H1 (cell line): Measurements from ENCODE around the gene ADAMTS1. TPM values are rescaled to one million over a fixed set of nuclear protein-coding genes. Genes with fewer than 3 reads are reported as not detected.

Experiments used
- CTCF ChIA-PET: fragments of 300-600 bp; sonication (Branson Sonifier 250); formaldehyde crosslinking; loops from one replicate; lab custom pipeline; 2021; ENCODE audit not compliant: partially characterized antibody; lab: Charles Lee
- POLR2A ChIA-PET: fragments of 300-600 bp; sonication (Branson Sonifier 250); formaldehyde crosslinking; loops from one replicate; lab custom pipeline; 2021; ENCODE audit warnings: inconsistent platforms; ENCODE audit not compliant: partially characterized antibody; lab: Charles Lee
- DNase-seq, 2 experiments: peaks; one replicate each; pipeline versions ENCODE4 v3.0.0 to v3.0.0-alpha.2; 2010 to 2022; ENCODE audit warnings: low spot score in 2 of 2, low read depth in 1 of 2, mixed read lengths in 1 of 2
- FAIRE-seq: peaks from 2 replicates; lab custom pipeline; 2011; peaks lifted over from hg19 to GRCh38; lab: Jason Lieb, UNC
- H2AFZ ChIP-seq: 2 replicates; pipeline ENCODE4 v1.8.1; 2012; ENCODE audit warnings: low read length, inconsistent platforms
- H2AK5ac ChIP-seq: 2 replicates; pipeline ENCODE4 v1.6.1; 2013; ENCODE audit warnings: low read depth, low read length
- H2BK120ac ChIP-seq: replicated peaks from 2 replicates; pipeline ENCODE3; 2013; ENCODE audit warnings: low read depth, low read length, inconsistent platforms
- H2BK12ac ChIP-seq: 2 replicates; pipeline ENCODE4 v1.6.1; 2013; ENCODE audit warnings: low read depth, low read length
- H2BK15ac ChIP-seq: 2 replicates; pipeline ENCODE4 v1.6.1; 2013; ENCODE audit warnings: low read length
- H2BK20ac ChIP-seq: 2 replicates; pipeline ENCODE4 v1.6.1; 2013; ENCODE audit warnings: low read length
- H2BK5ac ChIP-seq: 2 replicates; pipeline ENCODE4 v1.6.1; 2013; ENCODE audit warnings: low read depth, low read length
- H3K14ac ChIP-seq: 2 replicates; pipeline ENCODE4 v1.6.1; 2013; ENCODE audit warnings: inconsistent platforms; ENCODE audit not compliant: insufficient read length
- H3K18ac ChIP-seq: 2 replicates; pipeline ENCODE4 v1.6.1; 2013; ENCODE audit warnings: low read length; ENCODE audit errors: extremely low read depth
- H3K23ac ChIP-seq: 2 replicates; pipeline ENCODE4 v1.6.1; 2013; ENCODE audit warnings: inconsistent platforms; ENCODE audit not compliant: insufficient read length
- H3K23me2 ChIP-seq: 2 replicates; pipeline ENCODE4 v1.6.1; 2013; ENCODE audit warnings: low read depth, low read length
- H3K27ac ChIP-seq: 2 replicates; pipeline ENCODE4 v1.6.1; 2011; ENCODE audit warnings: low read depth, low read length, inconsistent platforms
- H3K27me3 ChIP-seq, 4 experiments: replicated peaks in 1 of 4; 1 replicate in 1 of 4; 2 replicates in 3 of 4; pipeline versions ENCODE4 v1.6.1 to v1.8.1; 2011 to 2013; ENCODE audit warnings: low read length in 3 of 4, mild to moderate bottlenecking in 3 of 4, inconsistent platforms in 2 of 4, mixed read lengths in 2 of 4, moderate library complexity in 1 of 4; ENCODE audit not compliant: control insufficient read depth in 3 of 4, insufficient read depth in 3 of 4; ENCODE audit errors: extremely low read depth in 1 of 4
- H3K36me3 ChIP-seq, 4 experiments: 2 replicates each; pipeline versions ENCODE4 v1.6.1 to v1.8.1; 2011 to 2013; ENCODE audit warnings: mild to moderate bottlenecking in 4 of 4, low read length in 3 of 4, moderate library complexity in 2 of 4, control low read depth in 1 of 4, inconsistent platforms in 1 of 4; ENCODE audit not compliant: insufficient read depth in 4 of 4, control insufficient read depth in 2 of 4
- H3K4ac ChIP-seq: replicated peaks from 2 replicates; pipeline ENCODE3; 2013; ENCODE audit warnings: low read length, low read depth, mixed read lengths, inconsistent platforms; ENCODE audit not compliant: insufficient read length
- H3K4me1 ChIP-seq, 4 experiments: replicated peaks in 1 of 4; 1 replicate in 1 of 4; 2 replicates in 3 of 4; pipeline versions ENCODE4 v1.6.1 to v1.8.1; 2011 to 2013; ENCODE audit warnings: low read length in 3 of 4, inconsistent platforms in 2 of 4, mixed read lengths in 1 of 4; ENCODE audit not compliant: insufficient read depth in 4 of 4, control insufficient read depth in 3 of 4
- H3K4me2 ChIP-seq, 2 experiments: 2 replicates each; pipeline versions ENCODE4 v1.6.1 to v1.8.1; 2011 to 2013; ENCODE audit warnings: low read depth in 2 of 2, low read length in 2 of 2, control low read depth in 1 of 2, inconsistent platforms in 1 of 2, mild to moderate bottlenecking in 1 of 2; ENCODE audit not compliant: insufficient read depth in 1 of 2
- H3K4me3 ChIP-seq, 4 experiments: fragments of 200-600, 300-600 bp in 1 of 4; sonication (generic), shearing (Covaris generic), sonication (Bioruptor Twin) in 1 of 4; 2 replicates each; pipeline versions ENCODE4 v1.5.1 to v1.8.1; 2011 to 2016; ENCODE audit warnings: low read length in 4 of 4, low read depth in 3 of 4, control low read depth in 2 of 4, inconsistent platforms in 2 of 4, mild to moderate bottlenecking in 2 of 4, mixed read lengths in 1 of 4, moderate library complexity in 1 of 4; ENCODE audit not compliant: insufficient read depth in 2 of 4; ENCODE audit errors: extremely low read depth in 1 of 4
- H3K56ac ChIP-seq: replicated peaks from 2 replicates; pipeline ENCODE3; 2013; ENCODE audit warnings: low read depth, mild to moderate bottlenecking, mixed read lengths, low read length, inconsistent platforms; ENCODE audit not compliant: insufficient read length
- H3K79me1 ChIP-seq: 2 replicates; pipeline ENCODE4 v1.6.1; 2013; ENCODE audit warnings: low read depth, low read length, control low read depth
- H3K79me2 ChIP-seq, 2 experiments: 2 replicates each; pipeline versions ENCODE4 v1.6.1 to v1.8.1; 2012 to 2013; ENCODE audit warnings: low read length in 2 of 2, mild to moderate bottlenecking in 2 of 2, inconsistent platforms in 1 of 2; ENCODE audit not compliant: insufficient read depth in 2 of 2, control insufficient read depth in 1 of 2
- H3K9ac ChIP-seq, 4 experiments: replicated peaks in 1 of 4; 1 replicate in 1 of 4; 2 replicates in 3 of 4; pipeline versions ENCODE4 v1.6.1 to v1.8.1; 2011 to 2013; ENCODE audit warnings: low read depth in 3 of 4, low read length in 3 of 4, control low read depth in 2 of 4, mild to moderate bottlenecking in 2 of 4, moderate library complexity in 2 of 4, inconsistent platforms in 1 of 4; ENCODE audit errors: extremely low read depth in 1 of 4
- H3K9me3 ChIP-seq, 2 experiments: 2 replicates each; pipeline versions ENCODE4 v1.6.1 to v1.8.1; 2012 to 2013; ENCODE audit warnings: mild to moderate bottlenecking in 2 of 2, moderate library complexity in 2 of 2, control low read depth in 1 of 2, inconsistent platforms in 1 of 2, low read depth in 1 of 2, low read length in 1 of 2, mixed read lengths in 1 of 2; ENCODE audit not compliant: insufficient read depth in 2 of 2
- H4K20me1 ChIP-seq, 2 experiments: replicated peaks in 1 of 2; 2 replicates each; pipeline versions ENCODE3 to v1.8.1; 2011 to 2013; ENCODE audit warnings: inconsistent platforms in 2 of 2, low read length in 2 of 2, mild to moderate bottlenecking in 1 of 2; ENCODE audit not compliant: insufficient read depth in 2 of 2, control insufficient read depth in 1 of 2
- H4K5ac ChIP-seq: 2 replicates; pipeline ENCODE4 v1.6.1; 2013; ENCODE audit warnings: low read length, low read depth, mixed read lengths, inconsistent platforms; ENCODE audit not compliant: insufficient read length
- H4K8ac ChIP-seq: 2 replicates; pipeline ENCODE4 v1.8.0; 2013; ENCODE audit warnings: mild to moderate bottlenecking, moderate library complexity, low read length, inconsistent platforms; ENCODE audit not compliant: insufficient read depth; ENCODE audit errors: extremely low read depth
- H4K91ac ChIP-seq: replicated peaks from 2 replicates; pipeline ENCODE3; 2013; ENCODE audit warnings: low read length, mixed read lengths, inconsistent platforms; ENCODE audit not compliant: insufficient read length
- CHD1 ChIP-seq: IDR thresholded peaks from 2 replicates; pipeline ENCODE4 v1.6.1; 2012; ENCODE audit warnings: low read depth, low read length, improper control_type of control experiment
- CHD2 ChIP-seq: IDR thresholded peaks from 2 replicates; pipeline ENCODE4 v1.6.1; 2012; ENCODE audit warnings: low read length, improper control_type of control experiment
- EGR1 ChIP-seq: IDR thresholded peaks from 2 replicates; pipeline ENCODE4 v1.6.1; 2011; ENCODE audit warnings: low read depth, low read length, borderline replicate concordance
- HDAC6 ChIP-seq: IDR thresholded peaks from one replicate; pipeline ENCODE4 v1.7.1; 2012; ENCODE audit warnings: low read depth, mild to moderate bottlenecking, inconsistent platforms, low read length, moderate library complexity
- whole genome bisulfite sequencing, 2 experiments: shearing (Covaris generic) in 1 of 2; methylation state at CpG; one replicate each; pipeline versions ENCODE4 v1.1.6 to v1.1.7; 2013 to 2015; ENCODE audit warnings: low lambda C conversion rate in 2 of 2, mixed read lengths in 2 of 2, inconsistent platforms in 1 of 2, low coverage in 1 of 2, missing lambda C conversion rate in 1 of 2; ENCODE audit not compliant: insufficient replicate concordance in 2 of 2, insufficient coverage in 1 of 2, insufficient read length in 1 of 2; ENCODE audit errors: extremely low coverage in 1 of 2, missing lambda C conversion rate in 1 of 2; 5-methylcytosine and 5-hydroxymethylcytosine counted together
- polyA plus RNA-seq, 7 experiments: library from polyadenylated mRNA; depleted of rRNA in 3 of 7; stranded (reverse) in 5 of 7; unstranded in 2 of 7; fragments of >200 nt in 5 of 7; fragments of 200-250 nt in 2 of 7; gene quantifications; 1 replicate in 5 of 7; 2 replicates in 1 of 7; 4 replicates in 1 of 7; pipeline versions ENCODE4 v1.2.1 to v1.2.3, GENCODE V29; 2011 to 2013; ENCODE audit warnings: missing spikeins in 2 of 7, mixed read lengths in 2 of 7
- total RNA-seq: library from RNA; stranded (reverse); fragmentation: NEBNext Ultra II Directional; extraction: Animal tissue kit (Norgen Biotek cat#: 25700); gene quantifications from 2 replicates; pipeline ENCODE4 v1.2.1, GENCODE V29; 2021

ADAMTS1 gene
- total and polyA plus RNA-seq, 2 of the 8 experiments (the other 6 are each of a cell fraction or from before 2014, with no cell fraction given): 10.7 to 22.4 TPM

GRCh38 chr21:26833460-26833939, 11.7 kb downstream of the ADAMTS1 start:
- no peak overlapping the region for H3K4ac ChIP-seq
- H3K27me3 ChIP-seq: no peaks in the 10 kb centered on the region
- no peak overlapping the region for H2BK5ac ChIP-seq
- no peak overlapping the region for H3K23ac ChIP-seq
- H2BK120ac ChIP-seq: no peak overlapping the region
- no peak overlapping the region for H2AK5ac ChIP-seq
- H3K56ac ChIP-seq: no peak overlapping the region
- DNase-seq: no peak
- H3K9ac ChIP-seq: no peak overlapping the region
- no peak overlapping the region for H3K4me3 ChIP-seq
- 87% methylated on average over 6 of the region's 6 CpGs; no CpG with 5 or more reads in 1 of the 2 experiments for WGBS, 2 experiments
- H4K91ac ChIP-seq: no peak overlapping the region
- no peaks in the 10 kb centered on the region for H3K4me1 ChIP-seq
- H3K9me3 ChIP-seq: no peaks in the 10 kb centered on the region
- H3K4me2 ChIP-seq: no peak overlapping the region
- CTCF ChIA-PET: interaction anchor here (0.7 to 2.8 kb wide), 10 partner anchors 10 to 1225 kb away, joined by 3 to 15 read pairs (median 4); partner anchors contain the start of gene ADAMTS1
- no peak overlapping the region for H3K27ac ChIP-seq
- H2BK15ac ChIP-seq: no peak overlapping the region
- no peaks in the 10 kb centered on the region for H3K79me2 ChIP-seq
- no peak overlapping the region for H4K5ac ChIP-seq
- peaks cover 7 to 19% (median 15%) of the 10 kb centered on the region in 4 experiments for H3K36me3 ChIP-seq
- H4K20me1 ChIP-seq: no peaks in the 10 kb centered on the region
- no peak overlapping the region for H3K14ac ChIP-seq
- POLR2A ChIA-PET: interaction anchor here (1.3 to 2.0 kb wide), 3 partner anchors 10 to 93 kb away, joined by 3 to 15 read pairs (median 4); partner anchors contain the start of gene ADAMTS1
- H2BK20ac ChIP-seq: no peak overlapping the region
- no peak overlapping the region; the same call in 1 of the 2 replicates for H2AFZ ChIP-seq
- H3K23me2 ChIP-seq: no peaks in the 10 kb centered on the region
- H2BK12ac ChIP-seq: no peak overlapping the region
- no peak overlapping the region for H3K18ac ChIP-seq
- no peak for TF ChIP-seq HDAC6
- no peak for TF ChIP-seq CHD2
- TF ChIP-seq EGR1: no peak
- TF ChIP-seq CHD1: no peak
- TF ChIP-seq, all 59 proteins: peak for 0
- no peak for FAIRE-seq
- Histone ChIP-seq H4K8ac (no peak overlapping the region; the same call in 1 of the 2 replicates), H3K79me1 (no peaks in the 10 kb centered on the region)
